Lower lobe of right lung (tissue), 2 donors: Measurements from ENCODE around the gene UBE2L6. TPM values are rescaled to one million over a fixed set of nuclear protein-coding genes. Genes with fewer than 3 reads are reported as not detected.
A peak's percentile ranks its signal among the peaks of the same experiment; 100 is the strongest.

Source experiments
- ATAC-seq, 2 donors: fragments of 200-7000 bp; cut with Tn5 transposase; one replicate each; pipeline ENCODE4 v1.9.1; 2020 to 2022; ENCODE audit warnings: mild to moderate bottlenecking in 2 of 2, moderate library complexity in 2 of 2
- DNase-seq: peaks from one replicate; pipeline ENCODE4 v3.0.0-alpha.2; 2020
- H3K27ac ChIP-seq: fragments of 200-600 bp; one replicate; pipeline ENCODE4 v1.8.0; 2022
- H3K27me3 ChIP-seq: fragments of 200-600 bp; one replicate; pipeline ENCODE4 v1.8.0; 2022; ENCODE audit warnings: low read depth
- H3K36me3 ChIP-seq: fragments of 200-600 bp; one replicate; pipeline ENCODE4 v1.8.0; 2022; ENCODE audit warnings: mild to moderate bottlenecking
- H3K4me1 ChIP-seq: fragments of 200-600 bp; one replicate; pipeline ENCODE4 v1.8.0; 2022
- H3K4me3 ChIP-seq: fragments of 200-600 bp; one replicate; pipeline ENCODE4 v1.8.0; 2022; ENCODE audit warnings: mild to moderate bottlenecking
- H3K9me3 ChIP-seq: fragments of 200-600 bp; one replicate; pipeline ENCODE4 v1.8.0; 2022
- intact Hi-C: fragments of 100-400 bp; cut with DNase I; formaldehyde crosslinking; loops from one replicate; pipeline ENCODE4 v1.11.0; 2022
- total RNA-seq: library from RNA; stranded (reverse); fragmentation: NEBNext Ultra II Directional; extraction: Animal tissue kit (Norgen Biotek cat#: 25700); gene quantifications from one replicate; pipeline ENCODE4 v1.2.1, GENCODE V29; 2021
- TF ChIP-seq, protein P1 (sequence below): fragments of 200-600 bp; IDR thresholded peaks from one replicate; pipeline ENCODE4 v1.8.0; 2022; ENCODE audit warnings: antibody characterized with exemption, mild to moderate bottlenecking
- donor health status: DM: no; HTN: yes; CAD: no; lungs with severe emphysema.

UBE2L6 gene
- total RNA-seq, 1 donor from 2014 or later: 172 TPM

DNA sequence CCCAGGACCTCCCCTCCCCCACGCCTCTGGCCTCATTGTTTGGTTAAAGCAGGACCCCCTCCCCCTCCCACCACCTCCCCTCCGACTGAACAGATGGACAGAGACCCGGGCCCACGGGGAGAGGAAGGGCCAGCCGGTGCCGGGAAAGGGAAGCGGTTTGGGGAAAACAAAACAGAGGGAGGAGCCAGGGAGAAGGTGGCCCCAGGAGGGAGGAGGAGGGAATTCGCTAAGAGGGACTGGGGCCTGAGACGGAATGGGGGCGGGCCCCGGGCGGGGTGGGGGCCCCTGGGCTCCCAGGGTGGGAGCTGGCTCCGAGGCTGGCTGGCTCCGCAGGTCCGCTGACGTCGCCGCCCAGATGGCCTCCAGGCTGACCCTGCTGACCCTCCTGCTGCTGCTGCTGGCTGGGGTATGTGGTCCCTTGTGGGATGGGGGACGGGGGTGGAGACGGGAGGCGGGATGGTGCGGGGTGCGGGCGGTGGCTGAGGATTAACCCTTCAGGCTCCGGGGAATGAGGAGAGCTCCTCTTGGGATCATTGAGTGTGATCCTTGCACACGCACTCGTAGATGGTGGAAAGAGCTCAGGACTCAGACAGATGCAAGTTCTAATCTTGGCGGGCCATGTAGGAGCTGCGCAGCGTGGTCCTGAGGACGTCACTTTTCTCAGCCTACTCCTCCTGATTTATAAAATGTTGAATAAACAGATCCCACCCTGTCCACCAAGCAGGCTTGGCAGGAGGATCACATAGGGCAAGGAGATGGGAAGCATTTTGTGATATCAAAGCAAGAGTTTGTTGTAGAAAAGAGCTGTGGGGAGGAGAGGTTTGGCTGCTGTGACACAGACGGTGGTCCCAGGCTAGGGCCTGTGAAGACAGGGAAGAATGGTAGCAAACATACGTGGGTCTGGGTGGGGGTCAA, 30.7 kb upstream of the UBE2L6 start:
- H3K36me3 ChIP-seq: peaks cover 16% of the 10 kb centered on the region
- TF ChIP-seq, protein P1, sequence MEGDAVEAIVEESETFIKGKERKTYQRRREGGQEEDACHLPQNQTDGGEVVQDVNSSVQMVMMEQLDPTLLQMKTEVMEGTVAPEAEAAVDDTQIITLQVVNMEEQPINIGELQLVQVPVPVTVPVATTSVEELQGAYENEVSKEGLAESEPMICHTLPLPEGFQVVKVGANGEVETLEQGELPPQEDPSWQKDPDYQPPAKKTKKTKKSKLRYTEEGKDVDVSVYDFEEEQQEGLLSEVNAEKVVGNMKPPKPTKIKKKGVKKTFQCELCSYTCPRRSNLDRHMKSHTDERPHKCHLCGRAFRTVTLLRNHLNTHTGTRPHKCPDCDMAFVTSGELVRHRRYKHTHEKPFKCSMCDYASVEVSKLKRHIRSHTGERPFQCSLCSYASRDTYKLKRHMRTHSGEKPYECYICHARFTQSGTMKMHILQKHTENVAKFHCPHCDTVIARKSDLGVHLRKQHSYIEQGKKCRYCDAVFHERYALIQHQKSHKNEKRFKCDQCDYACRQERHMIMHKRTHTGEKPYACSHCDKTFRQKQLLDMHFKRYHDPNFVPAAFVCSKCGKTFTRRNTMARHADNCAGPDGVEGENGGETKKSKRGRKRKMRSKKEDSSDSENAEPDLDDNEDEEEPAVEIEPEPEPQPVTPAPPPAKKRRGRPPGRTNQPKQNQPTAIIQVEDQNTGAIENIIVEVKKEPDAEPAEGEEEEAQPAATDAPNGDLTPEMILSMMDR: no peak
- peak overlapping the region; percentile 86 for H3K27ac ChIP-seq
- H3K4me3 ChIP-seq: peak overlapping the region; percentile 66
- H3K4me1 ChIP-seq: peaks cover 27% of the 10 kb centered on the region
- ATAC-seq (peak; percentile 96), DNase-seq (peak; percentile 83)
- intact Hi-C loops: no loop called here
- no peaks in the 10 kb centered on the region for H3K9me3 ChIP-seq
- no peaks in the 10 kb centered on the region for H3K27me3 ChIP-seq

DNA sequence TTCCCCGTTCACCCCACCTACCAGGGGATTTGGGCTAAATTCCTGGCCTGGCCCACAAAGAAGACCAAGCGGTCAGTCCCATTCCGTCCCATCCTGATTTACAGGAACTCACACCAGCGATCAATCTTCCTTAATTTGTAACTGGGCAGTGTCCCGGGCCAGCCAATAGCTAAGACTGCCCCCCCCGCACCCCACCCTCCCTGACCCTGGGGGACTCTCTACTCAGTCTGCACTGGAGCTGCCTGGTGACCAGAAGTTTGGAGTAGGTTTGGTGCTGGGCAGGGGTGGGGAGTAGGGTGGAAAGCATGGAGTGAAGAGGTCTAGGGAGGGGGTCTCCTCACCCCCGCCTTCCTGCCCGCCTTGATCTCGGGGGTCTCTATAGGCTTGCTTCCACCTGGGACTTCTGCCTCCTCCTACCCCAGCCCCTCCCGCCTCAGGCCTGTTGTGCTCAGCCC, 30.0 kb upstream of the UBE2L6 start, which contains the start of gene SERPING1:
TSS of gene SERPING1 (plus strand) at position 225 of the 455 bp plus-strand sequence. CDS start 586 bp downstream, outside the sequence.
- Histone ChIP-seq H3K27me3 (no peaks in the 10 kb centered on the region), H3K27ac (peak within 1 kb of the TSS; percentile 86), H3K9me3 (no peaks in the 10 kb centered on the region), H3K4me1 (peaks cover 27% of the 10 kb centered on the region), H3K4me3 (peak within 1 kb of the TSS; percentile 66), H3K36me3 (peaks cover 10% of the 10 kb centered on the region)
- TF ChIP-seq, protein P1: no peak
- intact Hi-C loops: no loop called here
- ATAC-seq (peak; percentile 85 to 87), DNase-seq (peak; percentile 70)

DNA sequence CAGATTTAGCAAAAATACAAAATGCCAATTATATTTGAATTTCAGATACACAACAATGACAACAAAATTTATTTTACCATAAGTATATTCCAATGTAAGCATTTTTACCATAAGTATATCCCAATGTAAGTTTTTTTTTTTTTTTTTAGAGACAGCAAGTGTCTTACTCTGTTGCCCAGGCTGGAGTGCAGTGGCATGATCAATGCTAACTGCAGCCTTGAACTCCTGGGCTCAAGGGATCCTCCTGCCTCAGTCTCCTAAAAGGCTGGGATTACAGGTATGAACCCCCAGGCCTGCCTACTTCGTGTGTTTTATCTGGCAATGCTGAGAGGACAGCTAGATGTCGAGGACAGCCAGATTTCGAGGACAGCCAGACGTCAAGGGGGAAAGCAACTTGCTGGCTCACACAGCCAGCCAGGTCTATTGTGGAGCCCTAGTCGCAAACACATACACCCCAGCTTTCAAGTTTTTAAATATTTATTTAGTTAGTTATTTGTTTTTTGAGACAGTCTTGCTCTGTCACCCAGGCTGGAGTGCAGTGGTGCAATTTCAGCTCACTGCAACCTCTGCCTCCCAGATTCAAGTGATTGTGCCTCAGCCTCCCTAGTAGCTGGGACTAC, 28.9 kb upstream of the UBE2L6 start:
- intact Hi-C loops: no loop called here
- ATAC-seq: no peak
- Histone ChIP-seq H3K27ac (peak overlapping the region; percentile 86), H3K27me3 (no peaks in the 10 kb centered on the region), H3K36me3 (peaks cover 4% of the 10 kb centered on the region), H3K4me3 (peak overlapping the region; percentile 66), H3K4me1 (peaks cover 27% of the 10 kb centered on the region), H3K9me3 (no peaks in the 10 kb centered on the region)
- TF ChIP-seq, protein P1: no peak
- DNase-seq: no peak

DNA sequence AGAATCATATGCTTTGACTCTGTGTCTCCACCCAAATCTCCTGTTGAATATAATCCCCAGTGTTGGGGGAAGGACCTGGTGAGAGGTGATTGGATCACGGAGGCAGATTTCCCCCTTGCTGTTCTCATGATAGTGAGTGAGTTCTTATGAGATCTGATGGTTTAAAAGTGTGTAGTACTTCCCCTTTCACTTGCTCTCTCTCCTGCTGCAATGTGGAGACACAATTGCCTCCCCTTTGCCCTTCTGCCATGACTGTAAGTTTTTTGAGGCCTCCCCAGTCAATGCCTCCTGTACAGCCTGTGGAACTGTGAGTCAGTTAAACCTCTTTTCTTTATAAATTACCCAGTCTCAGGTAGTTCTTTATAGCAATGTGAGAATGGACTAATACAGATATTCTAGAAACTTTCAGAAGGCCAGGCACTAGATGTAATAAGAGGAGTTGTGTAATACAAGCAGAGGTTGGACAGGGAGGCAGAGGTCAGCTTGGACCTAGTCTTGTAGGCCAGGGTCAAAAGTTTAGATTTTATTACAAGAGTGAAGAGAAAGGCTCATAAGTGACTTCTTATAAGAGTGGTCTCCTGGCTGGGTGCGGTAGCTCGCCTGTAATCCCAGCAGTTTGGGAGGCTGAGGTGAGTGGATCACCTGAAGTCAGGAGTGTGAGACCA, 20.7 kb upstream of the UBE2L6 start:
- H3K27ac ChIP-seq: no peak overlapping the region
- no peaks in the 10 kb centered on the region for H3K27me3 ChIP-seq
- TF ChIP-seq, protein P1: no peak
- H3K9me3 ChIP-seq: no peaks in the 10 kb centered on the region
- ATAC-seq (peak; percentile 41 to 55), DNase-seq (no peak)
- intact Hi-C loops: no loop called here
- no peaks in the 10 kb centered on the region for H3K36me3 ChIP-seq
- H3K4me1 ChIP-seq: no peaks in the 10 kb centered on the region
- H3K4me3 ChIP-seq: no peak overlapping the region

DNA sequence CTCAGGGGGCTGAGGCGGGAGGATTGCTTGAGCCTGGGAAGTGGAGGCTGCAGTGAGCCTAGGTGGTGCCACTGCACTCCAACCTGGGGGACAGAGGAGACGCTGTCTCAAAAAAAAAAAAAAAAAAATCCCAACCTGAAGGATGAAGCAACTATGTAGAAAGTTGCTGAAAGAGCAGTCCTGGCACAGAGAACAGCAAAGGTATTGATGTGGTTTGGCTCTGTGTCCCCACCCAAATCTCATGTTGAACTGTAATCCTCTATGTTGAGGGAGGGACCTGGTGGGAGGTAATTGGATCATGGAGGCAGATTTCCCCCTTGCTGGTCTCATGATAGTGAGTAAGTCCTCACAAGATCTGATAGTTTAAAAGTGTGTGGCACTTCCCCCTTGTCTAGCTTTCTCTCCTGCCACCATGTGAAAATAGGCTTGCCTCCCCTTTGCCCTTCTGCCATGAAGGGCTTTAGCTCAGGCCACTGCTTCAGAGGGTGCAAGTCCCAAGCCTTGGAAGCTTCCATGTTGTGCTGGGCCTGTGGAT, 19.3 kb upstream of the UBE2L6 start:
- Histone ChIP-seq H3K36me3 (no peaks in the 10 kb centered on the region), H3K4me3 (no peak overlapping the region), H3K9me3 (no peaks in the 10 kb centered on the region), H3K27me3 (no peaks in the 10 kb centered on the region), H3K4me1 (no peaks in the 10 kb centered on the region), H3K27ac (no peak overlapping the region)
- DNase-seq: no peak
- intact Hi-C loops: no loop called here
- no peak for ATAC-seq
- TF ChIP-seq, protein P1: no peak
